ENCODE results near the gene BPIFB1.

The BPIFB1 gene

GRCh38 chr20:33328157-33329137 is 45.4 kb downstream of the BPIFB1 start:
- DNase-seq (ENCODE audit: low read depth) = no peak

- DNase-seq (ENCODE audit: low read depth) = no peak
These were observed 50.0 kb downstream of the BPIFB1 start for GRCh38 chr20:33332905-33333456.

GRCh38 chr20:33333616-33334015 is 50.6 kb downstream of the BPIFB1 start:
- no peak for DNase-seq (ENCODE audit: low read depth)

- no peak for DNase-seq (ENCODE audit: low read depth)
These were observed 51.1 kb downstream of the BPIFB1 start for GRCh38 chr20:33334111-33334510.

- DNase-seq (ENCODE audit: low read depth) = no peak
These were observed 53.4 kb downstream of the BPIFB1 start for GRCh38 chr20:33336375-33336774.

GRCh38 chr20:33337119-33337518 is 54.1 kb downstream of the BPIFB1 start:
- no peak for DNase-seq (ENCODE audit: low read depth)

- DNase-seq (ENCODE audit: low read depth) = no peak
These were observed 54.6 kb downstream of the BPIFB1 start for GRCh38 chr20:33337531-33338165.

GRCh38 chr20:33338467-33339258 is 55.6 kb downstream of the BPIFB1 start:
- DNase-seq (ENCODE audit: low read depth) = no peak

GRCh38 chr20:33339515-33340058 is 56.6 kb downstream of the BPIFB1 start:
- DNase-seq (ENCODE audit: low read depth) = no peak

- no peak for DNase-seq (ENCODE audit: low read depth)
These were observed 60.5 kb downstream of the BPIFB1 start for GRCh38 chr20:33343521-33343920.

- DNase-seq (ENCODE audit: low read depth) = no peak
These were observed 62.3 kb downstream of the BPIFB1 start for GRCh38 chr20:33345342-33345741.

- no peak for DNase-seq (ENCODE audit: low read depth)
These were observed 65.3 kb downstream of the BPIFB1 start for GRCh38 chr20:33348136-33348937.

- no peak for DNase-seq (ENCODE audit: low read depth)
These were observed 66.5 kb downstream of the BPIFB1 start for GRCh38 chr20:33349493-33349892.

- DNase-seq (ENCODE audit: low read depth) = no peak
These were observed 68.7 kb downstream of the BPIFB1 start for GRCh38 chr20:33351696-33352095.

- DNase-seq (ENCODE audit: low read depth) = no peak
These were observed 69.4 kb downstream of the BPIFB1 start for GRCh38 chr20:33352258-33353012.

- no peak for DNase-seq (ENCODE audit: low read depth)
These were observed 70.0 kb downstream of the BPIFB1 start for GRCh38 chr20:33353013-33353402.

All from stromal cell of bone marrow (primary cell).